Keratinocyte (primary cell): ENCODE results near the gene RENBP. TPM values are rescaled to one million over a fixed set of nuclear protein-coding genes. Genes with fewer than 3 reads are reported as not detected.

Experiments
- DNase-seq: peaks from one replicate; pipeline ENCODE4 v3.0.0-alpha.2; 2011; ENCODE audit warnings: low read depth, missing footprints, low spot score
- FAIRE-seq: peaks from 2 replicates; lab custom pipeline; 2011; peaks lifted over from hg19 to GRCh38; lab: Jason Lieb, UNC
- H2AFZ ChIP-seq: 2 replicates; pipeline ENCODE4 v1.6.0; 2012; ENCODE audit warnings: low read length, control low read depth, inconsistent platforms; ENCODE audit not compliant: control insufficient read depth
- H3K27ac ChIP-seq: 2 replicates; pipeline ENCODE4 v1.5.1; 2011; ENCODE audit warnings: low read length; ENCODE audit not compliant: control insufficient read depth, insufficient read depth
- H3K27me3 ChIP-seq: 3 replicates; pipeline ENCODE4 v1.6.0; 2011; ENCODE audit warnings: low read length; ENCODE audit not compliant: control insufficient read depth, insufficient read depth; ENCODE audit errors: extremely low read depth
- H3K36me3 ChIP-seq, 2 experiments: 2 replicates in 1 of 2; 3 replicates in 1 of 2; pipeline ENCODE4 v1.5.1; 2011; ENCODE audit warnings: low read length in 2 of 2, mild to moderate bottlenecking in 1 of 2; ENCODE audit not compliant: control insufficient read depth in 2 of 2, insufficient read depth in 2 of 2; ENCODE audit errors: extremely low read depth in 1 of 2
- H3K4me1 ChIP-seq: 3 replicates; pipeline ENCODE4 v1.5.1; 2011; ENCODE audit warnings: low read length; ENCODE audit not compliant: control insufficient read depth, insufficient read depth; ENCODE audit errors: extremely low read depth
- H3K4me2 ChIP-seq: 3 replicates; pipeline ENCODE4 v1.6.0; 2011; ENCODE audit warnings: low read depth, low read length; ENCODE audit not compliant: control insufficient read depth, insufficient read depth; ENCODE audit errors: extremely low read depth
- H3K4me3 ChIP-seq, 3 experiments: fragments of 200-600 bp in 1 of 3; sonication (generic) in 1 of 3; 2 replicates in 2 of 3; 3 replicates in 1 of 3; pipeline ENCODE4 v1.5.1; 2011 to 2016; ENCODE audit warnings: low read length in 3 of 3, mild to moderate bottlenecking in 3 of 3, control low read depth in 2 of 3, inconsistent platforms in 1 of 3, low read depth in 1 of 3, mixed read lengths in 1 of 3, mixed run types in 1 of 3, moderate library complexity in 1 of 3; ENCODE audit not compliant: control insufficient read depth in 2 of 3, insufficient read depth in 2 of 3; ENCODE audit errors: extremely low read depth in 1 of 3
- H3K79me2 ChIP-seq: 2 replicates; pipeline ENCODE4 v1.6.0; 2012; ENCODE audit warnings: low read length; ENCODE audit not compliant: control insufficient read depth, insufficient read depth
- H3K9ac ChIP-seq: 3 replicates; pipeline ENCODE4 v1.6.0; 2011; ENCODE audit warnings: low read length; ENCODE audit not compliant: control insufficient read depth, insufficient read depth; ENCODE audit errors: extremely low read depth
- H3K9me1 ChIP-seq: 3 replicates; pipeline ENCODE4 v1.6.0; 2011; ENCODE audit warnings: low read length; ENCODE audit not compliant: control insufficient read depth, insufficient read depth; ENCODE audit errors: extremely low read depth
- H3K9me3 ChIP-seq: 2 replicates; pipeline ENCODE4 v1.5.1; 2012; ENCODE audit warnings: low read depth, low read length; ENCODE audit not compliant: control insufficient read depth
- H4K20me1 ChIP-seq: 3 replicates; pipeline ENCODE4 v1.6.0; 2011; ENCODE audit warnings: low read length; ENCODE audit not compliant: control insufficient read depth, insufficient read depth; ENCODE audit errors: extremely low read depth
- EZH2 ChIP-seq: IDR thresholded peaks from one replicate; pipeline ENCODE4 v1.6.1; 2012; ENCODE audit warnings: inconsistent platforms, mild to moderate bottlenecking, low read length, moderate library complexity
- dilution Hi-C: fragments of 300-500 bp; cut with MboI; formaldehyde crosslinking; loops from one replicate; pipeline ENCODE4 v1.7.0; 2020; ENCODE audit warnings: low sequenced_read_pairs; ENCODE audit not compliant: extremely low pct_ligation_motif_present
- polyA plus RNA-seq, 5 experiments: library from polyadenylated mRNA; depleted of rRNA in 3 of 5; stranded (reverse) in 3 of 5; stranded (forward) in 1 of 5; unstranded in 1 of 5; fragments of >200 nt; gene quantifications; 1 replicate in 1 of 5; 2 replicates in 3 of 5; 3 replicates in 1 of 5; pipeline versions ENCODE4 v1.2.1 to v1.2.3, GENCODE V29; 2011 to 2012; ENCODE audit warnings: missing spikeins in 2 of 5, low read depth in 1 of 5, low replicate concordance in 1 of 5
- TF ChIP-seq, protein P1 (sequence below), 3 experiments: IDR thresholded peaks in 1 of 3; conservative IDR thresholded peaks in 1 of 3; optimal IDR thresholded peaks in 1 of 3; 2 replicates in 2 of 3; 3 replicates in 1 of 3; pipeline versions ENCODE3 to v1.5.1; 2011; ENCODE audit warnings: low read length in 3 of 3, mild to moderate bottlenecking in 3 of 3, moderate library complexity in 2 of 3, control low read depth in 1 of 3, inconsistent platforms in 1 of 3; ENCODE audit not compliant: insufficient read depth in 2 of 3; ENCODE audit errors: extremely low read depth in 1 of 3

The RENBP gene
- polyA plus RNA-seq, 1 donor (not counting 4 experiments of a cell fraction or from before 2014, with no cell fraction given) = 0.16 TPM

DNA sequence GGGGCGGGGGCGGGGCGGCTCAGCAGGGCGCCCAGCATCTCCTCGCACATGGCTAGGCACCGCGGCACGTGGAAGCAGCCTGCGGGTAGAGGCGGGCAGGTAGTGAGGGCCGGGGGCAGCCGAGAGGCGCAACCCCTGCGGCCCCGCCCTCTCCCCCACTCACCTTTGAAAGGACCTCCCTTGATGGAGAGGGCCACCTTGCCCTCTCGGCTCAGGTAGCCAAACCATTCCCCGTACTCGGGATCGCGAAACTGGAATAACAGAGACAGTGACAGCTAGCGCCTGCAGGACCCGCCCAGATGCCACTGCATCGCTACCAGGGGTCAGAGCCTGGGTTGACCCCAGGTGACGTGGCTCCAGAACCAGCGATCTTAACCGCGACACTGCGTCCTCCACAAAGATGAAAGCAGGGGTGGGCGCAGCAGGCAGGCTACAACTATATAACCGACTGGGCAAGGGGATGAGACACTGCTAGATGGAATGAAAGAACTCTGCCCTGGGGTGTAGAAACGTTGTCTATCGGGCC is 9.1 kb downstream of the RENBP start:
- H3K4me1 ChIP-seq = peaks cover 3% of the 10 kb centered on the region
- H3K9me3 ChIP-seq = no peaks in the 10 kb centered on the region
- no peaks in the 10 kb centered on the region for H3K27me3 ChIP-seq
- peak overlapping the region; percentile 22 for H3K9ac ChIP-seq
- no peak for FAIRE-seq
- H3K36me3 ChIP-seq = peaks cover 0 to 7% of the 10 kb centered on the region in 2 experiments
- peaks cover 28% of the 10 kb centered on the region for H3K79me2 ChIP-seq
- no peak overlapping the region for H3K27ac ChIP-seq
- DNase-seq = no peak
- H4K20me1 ChIP-seq = no peaks in the 10 kb centered on the region
- H3K9me1 ChIP-seq = no peaks in the 10 kb centered on the region
- peak overlapping the region; percentile 28 to 46 (median 40) for H3K4me3 ChIP-seq
- no peak overlapping the region for H2AFZ ChIP-seq
- dilution Hi-C loops = no loop called here
- no peak for TF ChIP-seq EZH2
- TF ChIP-seq, protein P1, sequence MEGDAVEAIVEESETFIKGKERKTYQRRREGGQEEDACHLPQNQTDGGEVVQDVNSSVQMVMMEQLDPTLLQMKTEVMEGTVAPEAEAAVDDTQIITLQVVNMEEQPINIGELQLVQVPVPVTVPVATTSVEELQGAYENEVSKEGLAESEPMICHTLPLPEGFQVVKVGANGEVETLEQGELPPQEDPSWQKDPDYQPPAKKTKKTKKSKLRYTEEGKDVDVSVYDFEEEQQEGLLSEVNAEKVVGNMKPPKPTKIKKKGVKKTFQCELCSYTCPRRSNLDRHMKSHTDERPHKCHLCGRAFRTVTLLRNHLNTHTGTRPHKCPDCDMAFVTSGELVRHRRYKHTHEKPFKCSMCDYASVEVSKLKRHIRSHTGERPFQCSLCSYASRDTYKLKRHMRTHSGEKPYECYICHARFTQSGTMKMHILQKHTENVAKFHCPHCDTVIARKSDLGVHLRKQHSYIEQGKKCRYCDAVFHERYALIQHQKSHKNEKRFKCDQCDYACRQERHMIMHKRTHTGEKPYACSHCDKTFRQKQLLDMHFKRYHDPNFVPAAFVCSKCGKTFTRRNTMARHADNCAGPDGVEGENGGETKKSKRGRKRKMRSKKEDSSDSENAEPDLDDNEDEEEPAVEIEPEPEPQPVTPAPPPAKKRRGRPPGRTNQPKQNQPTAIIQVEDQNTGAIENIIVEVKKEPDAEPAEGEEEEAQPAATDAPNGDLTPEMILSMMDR (optimal IDR thresholded peaks at IDR 0.05 in 1 of 3, IDR thresholded peaks at IDR 0.05 in 1 of 3, conservative IDR thresholded peaks at IDR 0.05 in 1 of 3; ENCODE audit: extremely low read depth in 1 of 3, insufficient read depth in 2 of 3, low read length in 3 of 3) = no peak
- peak overlapping the region; percentile 62 for H3K4me2 ChIP-seq

DNA sequence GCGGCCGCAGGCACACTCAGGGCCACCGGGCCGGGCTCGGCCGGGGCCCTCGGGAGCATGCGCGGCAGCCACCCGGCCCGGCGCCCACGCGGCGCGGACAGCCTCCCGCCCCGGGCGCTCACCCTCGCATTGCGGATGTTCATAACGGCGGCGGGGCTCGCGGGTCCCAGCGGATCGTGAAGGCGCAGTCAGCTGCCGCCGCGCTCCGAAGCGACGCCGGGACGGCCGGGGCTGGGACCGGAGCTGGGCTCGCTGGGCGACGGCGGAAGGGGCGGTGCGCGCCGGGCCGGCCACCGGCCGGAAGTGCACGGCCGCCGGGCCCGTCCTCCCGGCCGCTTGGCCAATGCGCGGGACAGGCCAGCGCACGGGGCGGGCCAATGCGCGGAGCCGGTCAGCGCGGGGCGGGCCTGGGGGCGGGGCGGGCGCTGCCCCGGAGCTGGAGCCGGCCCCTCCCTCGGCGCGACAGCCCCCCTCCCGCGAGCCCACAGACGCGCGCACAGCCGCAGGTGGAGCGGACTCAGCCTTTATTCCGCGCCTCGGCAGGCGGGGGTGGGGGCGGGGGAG is 9.6 kb downstream of the RENBP start, which contains the start of gene NAA10:
NAA10 (minus strand) TSS at position 276 of the 564 bp plus-strand sequence; CDS start at position 143, 133 bp downstream.
- Histone ChIP-seq H3K9ac (peak within 1 kb of the TSS; percentile 75), H4K20me1 (no peaks in the 10 kb centered on the region), H3K79me2 (peaks cover 28% of the 10 kb centered on the region), H3K27me3 (no peaks in the 10 kb centered on the region), H3K36me3 (peaks cover 0 to 8% of the 10 kb centered on the region in 2 experiments), H3K4me3 (peak within 1 kb of the TSS; percentile 61 to 79 (median 76)), H3K9me3 (no peaks in the 10 kb centered on the region), H3K9me1 (no peaks in the 10 kb centered on the region), H3K27ac (peak within 1 kb of the TSS; percentile 31), H3K4me2 (peak within 1 kb of the TSS; percentile 82), H3K4me1 (peaks cover 3% of the 10 kb centered on the region), H2AFZ (no peak within 1 kb of the TSS)
- no peak for TF ChIP-seq EZH2
- TF ChIP-seq, protein P1 (optimal IDR thresholded peaks at IDR 0.05 in 1 of 3, IDR thresholded peaks at IDR 0.05 in 1 of 3, conservative IDR thresholded peaks at IDR 0.05 in 1 of 3; ENCODE audit: extremely low read depth in 1 of 3, insufficient read depth in 2 of 3, low read length in 3 of 3) = no peak
- no peak for FAIRE-seq
- DNase-seq = no peak
- dilution Hi-C loops = no loop called here
